ENCODE measurements around the gene KEAP1. TPM values are rescaled to one million over a fixed set of nuclear protein-coding genes. Genes with fewer than 3 reads are reported as not detected.

KEAP1 gene
- total RNA-seq, 4 donors from 2014 or later: 51.9 to 94.5 (median 80.6) TPM

- Histone ChIP-seq H3K27me3 (no peaks in the 10 kb centered on the region), H3K4me3 (no peak overlapping the region), H3K9me3 (no peaks in the 10 kb centered on the region), H3K4me1 (peaks cover 11 to 22% (median 16%) of the 10 kb centered on the region in 4 donors), H3K27ac (replicated peaks in 1 of 4) (no peak overlapping the region), H3K36me3 (peaks cover 61 to 89% (median 85%) of the 10 kb centered on the region in 4 donors)
- intact Hi-C loops (cut with DNase I): loop anchor here (5.0 kb wide), 1 partner anchor 47 kb away; the partner anchor contains the start of gene KEAP1
- DNase-seq (ENCODE audit: extremely low spot score): no peak
- 81% methylated on average over 7 of the region's 7 CpGs for WGBS
- TF ChIP-seq EP300 (IDR thresholded peaks at IDR 0.05) (no peak), POLR2AphosphoS5 (IDR thresholded peaks at IDR 0.05) (no peak), CTCF (IDR thresholded peaks at IDR 0.05) (no peak), POLR2A (IDR thresholded peaks at IDR 0.05; ENCODE audit: low read depth) (no peak)
Measured at GRCh38 chr19:10549733-10550132, 46.6 kb upstream of the KEAP1 start.

- TF ChIP-seq CTCF (IDR thresholded peaks at IDR 0.05): no peak
- TF ChIP-seq EP300 (IDR thresholded peaks at IDR 0.05): no peak
- TF ChIP-seq POLR2A (IDR thresholded peaks at IDR 0.05; ENCODE audit: low read depth): no peak
- TF ChIP-seq POLR2AphosphoS5 (IDR thresholded peaks at IDR 0.05): no peak
- intact Hi-C loops (cut with DNase I): no loop called here
- Histone ChIP-seq H3K4me1 (peaks cover 16 to 28% (median 21%) of the 10 kb centered on the region in 4 donors), H3K27ac (replicated peaks in 1 of 4) (no peak overlapping the region), H3K9me3 (no peaks in the 10 kb centered on the region), H3K4me3 (no peak overlapping the region), H3K36me3 (peaks cover 51 to 80% (median 76%) of the 10 kb centered on the region in 4 donors), H3K27me3 (no peaks in the 10 kb centered on the region)
- WGBS: 91% methylated on average over 16 of the region's 18 CpGs
- DNase-seq (ENCODE audit: extremely low spot score): no peak
Measured at GRCh38 chr19:10548746-10549276, 45.7 kb upstream of the KEAP1 start.

GRCh38 chr19:10546817-10547216, 43.7 kb upstream of the KEAP1 start:
- Histone ChIP-seq H3K4me3 (no peak overlapping the region), H3K27me3 (no peaks in the 10 kb centered on the region), H3K27ac (replicated peaks in 1 of 4) (no peak overlapping the region), H3K4me1 (peaks cover 19 to 32% (median 27%) of the 10 kb centered on the region in 4 donors), H3K36me3 (peaks cover 31 to 60% (median 56%) of the 10 kb centered on the region in 4 donors), H3K9me3 (no peaks in the 10 kb centered on the region)
- 77% methylated on average over 3 of the region's 17 CpGs for WGBS
- intact Hi-C loops (cut with DNase I): no loop called here
- DNase-seq (ENCODE audit: extremely low spot score): no peak
- no peak for TF ChIP-seq POLR2A (IDR thresholded peaks at IDR 0.05; ENCODE audit: low read depth)
- no peak for TF ChIP-seq POLR2AphosphoS5 (IDR thresholded peaks at IDR 0.05)
- no peak for TF ChIP-seq EP300 (IDR thresholded peaks at IDR 0.05)
- no peak for TF ChIP-seq CTCF (IDR thresholded peaks at IDR 0.05)

- H3K27me3 ChIP-seq: no peaks in the 10 kb centered on the region
- H3K4me3 ChIP-seq: peak overlapping the region; percentile 89 to 100 (median 97)
- intact Hi-C loops (cut with DNase I): no loop called here
- H3K9me3 ChIP-seq: no peaks in the 10 kb centered on the region
- H3K36me3 ChIP-seq: peaks cover 16 to 40% (median 36%) of the 10 kb centered on the region in 4 donors
- no peak for DNase-seq (ENCODE audit: extremely low spot score)
- no peak for TF ChIP-seq EP300 (IDR thresholded peaks at IDR 0.05)
- no peak for TF ChIP-seq POLR2A (IDR thresholded peaks at IDR 0.05; ENCODE audit: low read depth)
- TF ChIP-seq POLR2AphosphoS5 (IDR thresholded peaks at IDR 0.05): no peak
- no peak for TF ChIP-seq CTCF (IDR thresholded peaks at IDR 0.05)
- WGBS: 68% methylated on average over 17 of the region's 23 CpGs
- peak overlapping the region; percentile 90 to 95 (median 92) for H3K27ac ChIP-seq (replicated peaks in 1 of 4)
- peaks cover 19 to 32% (median 27%) of the 10 kb centered on the region in 4 donors for H3K4me1 ChIP-seq
Measured at GRCh38 chr19:10544753-10545251, 41.6 kb upstream of the KEAP1 start.
